ENCODE data around the gene ZCCHC17.
A peak's percentile ranks its signal among the peaks of the same experiment; 100 is the strongest.
"Not testable (repeated sequence)": the region's sequence is repeated elsewhere in the genome, so short reads cannot be mapped to it uniquely, and the experiment has no call there.

The ZCCHC17 gene, protein sequence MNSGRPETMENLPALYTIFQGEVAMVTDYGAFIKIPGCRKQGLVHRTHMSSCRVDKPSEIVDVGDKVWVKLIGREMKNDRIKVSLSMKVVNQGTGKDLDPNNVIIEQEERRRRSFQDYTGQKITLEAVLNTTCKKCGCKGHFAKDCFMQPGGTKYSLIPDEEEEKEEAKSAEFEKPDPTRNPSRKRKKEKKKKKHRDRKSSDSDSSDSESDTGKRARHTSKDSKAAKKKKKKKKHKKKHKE

DNA sequence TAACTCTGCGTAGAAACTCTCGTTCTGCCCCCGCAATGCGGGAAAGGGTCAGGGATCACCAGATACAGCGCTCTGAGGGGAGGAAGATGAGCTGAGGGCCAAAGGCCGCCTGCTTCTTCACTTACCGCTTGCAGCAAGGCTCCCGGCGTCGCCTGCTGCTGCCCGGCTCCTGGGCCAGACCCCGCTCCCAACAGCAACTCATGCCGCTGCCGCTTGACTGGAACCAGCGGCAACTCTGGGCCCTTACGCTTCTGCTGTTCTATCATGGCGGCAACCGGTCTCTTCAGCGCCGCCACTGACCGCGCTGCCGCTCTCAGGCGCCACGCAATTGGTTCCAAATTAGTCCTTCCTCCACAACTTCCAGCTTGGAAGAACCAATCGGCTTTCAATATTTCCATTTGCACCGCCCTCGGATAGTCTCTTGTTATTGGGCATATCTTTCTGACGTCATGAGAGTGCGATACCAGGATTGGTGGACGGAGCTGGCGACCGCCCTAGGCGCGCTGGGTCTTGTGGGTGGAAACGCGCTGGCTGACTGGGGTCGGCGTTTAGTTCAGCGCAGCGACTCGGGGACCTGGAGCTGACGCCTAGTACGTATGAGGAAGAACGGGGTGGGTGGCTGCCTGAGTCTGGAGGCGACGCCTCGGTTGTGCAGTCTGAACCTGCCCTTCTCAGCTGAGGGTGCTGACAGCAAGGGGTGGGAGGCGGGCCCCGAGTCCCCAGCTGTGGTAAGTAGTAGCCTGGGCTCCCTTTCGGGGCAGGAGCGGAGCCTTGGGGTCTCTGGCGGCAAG lies at the start of gene ZCCHC17, which contains the start of gene SNRNP40:
Gene ZCCHC17, plus strand, starts transcription at position 547 of the 791 bp plus-strand sequence. CDS start 13,067 bp downstream, outside the sequence.
Gene SNRNP40, minus strand, starts transcription at position 303 of the 791 bp plus-strand sequence. Its CDS starts 37 bp downstream, at position 266.
- peak; percentile 99 for DNase-seq (ENCODE audit: low spot score)

DNA sequence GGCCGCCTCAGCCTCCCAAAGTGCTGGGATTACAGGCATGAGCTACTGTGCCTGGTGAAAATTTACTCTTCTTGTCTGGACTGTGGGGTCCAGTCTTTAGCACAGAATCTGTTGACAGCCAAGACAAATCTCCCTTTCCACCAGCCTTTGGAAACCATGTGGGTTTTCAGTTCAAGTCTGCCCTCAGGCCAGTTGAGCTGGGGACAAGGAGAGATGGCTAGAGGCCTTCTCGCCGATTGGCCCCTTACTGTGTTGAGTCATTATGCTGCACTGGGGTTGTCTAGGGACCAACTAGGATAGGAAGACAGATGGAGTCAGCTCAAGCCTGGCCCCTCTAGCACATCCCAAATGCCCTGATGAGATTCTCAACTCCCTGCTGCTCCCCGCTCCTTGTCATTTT lies 48.6 kb upstream of the ZCCHC17 start:
- DNase-seq (ENCODE audit: low spot score) = no peak

DNA sequence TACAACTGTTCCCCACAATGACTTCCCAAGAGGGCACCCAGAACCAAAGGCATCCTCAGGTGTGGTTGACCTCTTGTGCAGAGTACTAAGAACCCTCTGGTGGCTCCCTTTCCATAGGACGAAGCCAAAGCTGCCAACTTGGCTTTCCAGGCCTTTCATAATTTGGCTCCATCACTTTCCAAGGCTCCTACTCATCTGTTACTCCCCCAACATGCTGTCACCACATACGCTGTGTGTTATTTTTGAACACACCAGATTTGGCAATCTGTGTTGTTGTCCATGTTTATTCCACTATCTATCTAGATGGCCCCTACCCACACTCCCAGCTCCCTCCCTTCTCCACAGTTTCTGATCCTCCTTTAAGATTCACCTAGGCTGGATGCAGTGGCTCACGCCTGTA lies 47.0 kb upstream of the ZCCHC17 start:
- no peak for DNase-seq (ENCODE audit: low spot score)

DNA sequence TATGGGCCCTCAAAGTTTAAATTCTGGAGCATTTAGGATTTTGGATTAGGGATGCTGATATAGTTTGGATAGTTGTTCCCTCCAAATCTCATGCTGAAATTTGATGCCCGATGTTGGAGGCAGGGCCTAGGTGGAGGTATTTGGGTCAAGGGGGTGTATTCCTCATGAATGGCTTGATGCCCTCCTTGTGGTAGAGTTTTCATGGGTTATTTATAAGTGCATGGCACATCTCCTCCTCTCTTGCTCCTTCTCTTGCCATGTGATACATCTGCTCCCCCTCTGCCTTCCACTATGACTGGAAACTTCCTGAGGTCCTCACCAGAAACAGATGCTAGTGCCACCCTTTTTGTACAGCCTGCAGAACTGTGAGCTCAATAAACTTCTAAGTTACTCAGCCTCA lies 39.6 kb upstream of the ZCCHC17 start:
- no peak for DNase-seq (ENCODE audit: low spot score)

DNA sequence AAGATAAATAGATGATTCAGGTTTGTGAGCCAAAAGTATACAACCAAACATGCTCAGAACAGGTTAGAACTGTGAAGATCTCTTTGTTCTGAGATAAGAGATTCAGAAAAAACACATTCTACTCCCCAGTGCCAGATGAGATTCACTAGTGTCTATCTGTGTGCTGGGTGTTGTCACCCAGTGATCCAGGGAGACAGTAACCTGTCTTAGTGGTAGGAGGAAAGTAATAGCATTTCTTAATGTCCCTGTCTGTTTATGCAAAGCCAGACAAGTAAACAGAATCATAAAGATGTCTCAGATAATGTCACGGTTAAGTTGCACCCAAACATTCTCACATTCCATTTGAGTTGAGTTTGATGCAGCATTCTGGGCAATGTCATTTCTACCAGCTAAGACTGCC lies 38.3 kb upstream of the ZCCHC17 start:
- DNase-seq (ENCODE audit: low spot score) = no peak

DNA sequence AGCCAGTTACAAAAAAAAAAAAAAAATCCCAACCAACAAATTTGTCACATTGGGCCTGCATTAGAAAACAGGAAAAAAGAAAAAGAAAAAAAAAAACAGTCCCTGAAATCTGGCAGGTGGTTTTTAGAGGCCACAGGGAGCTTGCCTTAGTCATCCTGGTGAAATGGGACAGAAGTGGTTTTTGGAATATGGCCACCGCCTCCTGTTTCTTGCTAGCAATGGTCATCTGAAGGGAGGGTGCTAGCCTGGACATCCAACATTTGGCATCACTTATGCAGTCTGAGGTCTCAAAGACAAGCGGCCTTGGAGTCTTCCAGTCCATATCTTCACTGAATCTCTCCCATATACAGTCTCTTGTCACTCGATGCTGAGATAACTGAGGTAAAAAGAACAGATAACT lies 37.1 kb upstream of the ZCCHC17 start:
- DNase-seq (ENCODE audit: low spot score) = no peak

DNA sequence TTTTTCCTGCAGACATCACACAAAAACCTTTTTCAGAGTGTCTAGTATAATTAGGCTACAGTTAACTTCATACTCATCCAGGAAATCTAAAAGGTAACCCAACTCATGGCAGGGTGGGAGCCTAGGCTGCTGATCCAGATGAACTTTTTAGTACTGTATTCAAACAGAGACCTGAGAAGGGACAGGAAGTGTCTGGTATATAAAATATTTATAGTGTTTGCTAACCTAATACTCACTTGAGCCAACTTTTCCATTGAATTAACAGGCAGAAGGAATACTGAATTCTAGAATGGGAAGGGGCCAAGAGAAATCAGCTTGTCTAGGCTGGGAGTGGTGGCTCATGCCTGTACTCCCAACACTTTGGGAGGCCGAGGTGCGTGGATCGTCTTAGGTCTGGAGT lies 34.9 kb upstream of the ZCCHC17 start:
- no peak for DNase-seq (ENCODE audit: low spot score)

DNA sequence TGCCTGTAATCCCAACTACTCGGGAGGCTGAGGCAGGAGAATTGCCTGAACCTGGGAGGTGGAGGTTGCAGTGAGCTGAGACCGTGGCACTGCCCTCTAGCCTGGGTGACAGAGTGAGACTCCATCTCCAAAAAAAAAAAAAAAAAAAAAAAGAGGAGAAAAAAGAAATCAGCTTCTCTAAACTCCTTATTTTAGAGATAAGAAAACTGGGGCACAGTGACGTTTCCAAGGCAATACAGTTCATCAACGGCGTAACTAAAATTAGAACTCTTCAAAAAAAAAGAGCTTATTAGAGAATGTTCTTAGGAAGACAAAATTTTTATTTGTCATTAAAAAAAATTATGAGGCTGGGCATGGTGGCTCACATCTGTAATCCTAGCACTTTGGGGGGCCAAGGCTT lies 34.4 kb upstream of the ZCCHC17 start:
- not testable (repeated sequence) for DNase-seq (ENCODE audit: low spot score)

DNA sequence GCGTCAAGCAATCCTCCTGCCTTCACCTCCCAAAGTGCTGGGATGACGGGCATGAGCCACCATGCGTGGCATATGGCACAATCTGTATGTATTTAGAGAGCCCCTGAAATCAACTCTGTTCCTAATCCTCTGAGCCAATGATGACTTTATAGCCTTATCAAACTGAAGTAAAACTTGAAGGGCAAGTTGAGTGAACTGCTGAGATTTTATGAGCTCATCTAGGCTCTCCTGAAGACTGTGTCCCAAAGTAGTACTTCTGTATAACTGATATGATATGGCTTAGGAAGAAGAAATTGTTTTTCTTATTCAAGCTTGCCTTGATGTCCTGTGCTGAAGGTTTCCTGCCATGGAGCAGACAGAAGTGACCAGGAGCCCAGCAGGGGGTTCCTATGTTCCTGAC lies 33.4 kb upstream of the ZCCHC17 start:
- DNase-seq (ENCODE audit: low spot score) = no peak

DNA sequence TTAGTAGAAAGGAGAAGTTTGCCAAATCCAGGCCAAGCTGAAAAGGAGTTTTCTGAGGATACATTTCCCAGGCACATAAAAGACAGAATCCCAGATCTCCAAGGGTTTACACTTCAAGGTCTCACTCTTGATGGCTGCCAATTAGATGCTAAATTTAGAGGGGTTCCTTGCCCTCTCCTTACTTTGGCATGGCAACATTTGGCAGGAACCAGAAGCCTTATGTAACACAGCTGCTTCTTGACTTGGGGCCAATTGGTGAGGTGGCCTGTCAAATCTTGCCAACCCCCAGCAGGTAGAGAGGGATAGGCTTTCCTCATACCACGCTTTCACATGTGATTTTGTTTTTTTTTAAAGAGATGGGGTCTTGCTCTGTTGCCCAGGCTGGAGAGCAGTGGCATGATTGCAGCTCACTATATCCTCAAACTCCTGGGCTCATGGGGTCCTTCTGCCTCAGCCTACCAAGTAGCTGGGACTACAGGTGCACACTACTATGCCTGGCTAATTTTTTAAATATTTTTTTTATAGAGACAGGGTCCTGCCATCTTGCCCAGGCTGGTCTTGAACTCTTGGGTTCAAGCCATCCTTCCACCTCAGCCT lies 31.9 kb upstream of the ZCCHC17 start:
- no peak for DNase-seq (ENCODE audit: low spot score)

DNA sequence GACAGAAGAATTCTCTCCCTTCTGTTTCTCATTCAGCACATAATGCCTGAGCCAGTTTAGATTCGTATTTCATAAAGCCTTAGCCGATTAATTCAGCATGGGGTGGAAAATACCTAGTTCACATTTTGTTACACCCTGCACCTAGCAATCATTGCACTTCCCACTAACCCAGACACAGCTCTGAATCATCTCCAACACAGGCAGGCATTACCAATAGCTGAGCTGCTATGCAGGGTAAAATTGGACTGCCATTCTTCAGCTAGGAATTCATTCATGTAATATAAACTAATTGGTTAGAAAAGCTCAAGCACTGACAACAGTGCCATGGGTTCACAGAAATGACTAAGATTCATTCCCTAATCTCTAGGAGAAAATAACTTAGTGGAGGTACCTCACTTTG lies 30.3 kb upstream of the ZCCHC17 start:
- no peak for DNase-seq (ENCODE audit: low spot score)

DNA sequence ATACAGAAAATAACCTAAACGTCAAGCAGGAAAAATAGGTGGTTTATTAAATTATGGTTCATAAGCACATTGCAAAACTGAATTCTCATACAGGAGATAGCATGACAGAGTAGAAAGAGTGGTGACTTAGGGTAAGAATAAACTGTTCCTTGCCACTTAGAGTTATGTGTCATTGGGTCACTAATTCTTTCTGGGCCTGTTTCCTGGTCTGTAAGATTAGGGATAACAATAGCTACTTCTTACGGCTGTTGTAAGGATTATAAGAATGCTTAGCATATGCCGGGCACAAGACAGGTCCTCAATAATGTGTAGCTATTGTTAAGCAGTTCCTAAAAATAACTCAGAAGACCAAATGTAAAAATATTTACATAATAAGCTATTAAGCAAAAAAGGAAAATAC lies 24.5 kb upstream of the ZCCHC17 start:
- no peak for DNase-seq (ENCODE audit: low spot score)

DNA sequence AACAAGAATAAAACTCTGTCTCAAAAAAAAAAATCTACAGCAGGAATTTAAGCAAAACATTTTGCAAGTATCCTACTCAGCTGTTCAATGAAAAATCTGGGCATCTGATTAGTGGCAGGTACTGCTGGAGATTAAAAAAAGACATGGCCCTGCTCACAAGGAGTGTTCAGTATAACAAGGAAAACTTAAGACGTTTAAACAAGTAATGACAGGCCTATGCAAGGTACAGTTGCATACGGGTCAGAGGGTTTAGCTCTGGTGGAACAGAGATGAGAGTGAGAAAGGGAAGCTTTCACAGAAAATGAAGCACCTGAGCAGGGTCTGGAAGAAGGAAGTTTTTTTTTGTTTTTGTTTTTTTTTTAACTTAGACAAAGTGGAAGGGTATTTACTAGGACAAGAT lies 23.2 kb upstream of the ZCCHC17 start:
- no peak for DNase-seq (ENCODE audit: low spot score)

DNA sequence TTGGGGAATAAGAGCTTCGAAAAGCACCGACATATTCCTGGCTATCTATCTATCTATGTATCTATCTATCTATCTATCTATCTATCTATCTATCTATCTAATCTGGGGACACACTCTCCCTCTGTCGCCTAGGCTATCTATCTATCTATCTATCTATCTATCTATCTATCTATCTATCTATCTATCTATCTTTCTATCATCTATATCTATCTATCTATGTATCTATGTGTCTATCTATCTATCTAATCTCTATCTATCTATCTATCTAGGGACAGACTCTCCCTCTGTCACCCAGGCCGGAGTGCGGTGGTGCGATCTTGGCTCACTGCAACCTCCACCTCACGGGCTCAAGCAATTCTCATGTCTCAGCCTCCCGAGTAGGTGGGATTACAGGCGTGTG lies 14.4 kb upstream of the ZCCHC17 start:
- not testable (repeated sequence) for DNase-seq (ENCODE audit: low spot score)

DNA sequence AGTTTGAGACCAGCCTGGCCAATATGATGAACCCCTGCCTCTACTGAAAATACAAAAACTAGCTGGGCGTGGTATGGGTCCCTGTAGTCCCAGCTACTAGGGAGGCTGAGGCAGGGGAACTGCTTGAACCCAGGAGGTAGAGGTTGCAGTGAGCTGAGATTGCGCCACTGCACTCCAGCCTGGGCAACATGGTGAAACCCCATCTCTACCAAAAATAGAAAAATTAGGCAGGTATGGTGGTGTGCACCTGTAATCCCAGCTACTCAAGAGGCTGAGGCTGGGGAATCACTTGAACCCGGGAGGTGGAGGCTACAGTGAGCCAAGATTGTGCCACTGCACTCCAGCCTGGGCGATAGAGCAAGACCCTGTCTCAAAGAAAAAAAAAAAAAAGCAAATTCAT lies 9.0 kb upstream of the ZCCHC17 start:
- DNase-seq (ENCODE audit: low spot score) = not testable (repeated sequence)

DNA sequence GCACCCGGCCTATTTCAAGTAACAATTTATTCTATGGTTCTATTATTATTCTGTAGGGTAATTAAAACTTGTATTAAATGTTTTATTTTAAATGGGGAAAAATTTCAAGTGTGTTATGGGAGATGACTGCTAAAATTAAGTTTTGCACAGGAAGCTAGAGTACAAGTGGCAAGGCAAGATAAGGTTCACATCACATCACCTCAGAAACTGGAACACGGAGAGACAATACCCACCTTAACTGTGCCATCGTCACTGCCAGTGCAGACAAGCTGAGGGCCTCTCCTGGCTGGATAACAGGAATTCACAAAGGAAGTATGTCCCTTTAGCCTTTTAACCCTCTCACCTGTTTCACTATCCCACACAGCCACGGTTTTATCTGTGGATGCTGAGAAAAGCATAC lies 7.8 kb upstream of the ZCCHC17 start:
- DNase-seq (ENCODE audit: low spot score) = no peak

DNA sequence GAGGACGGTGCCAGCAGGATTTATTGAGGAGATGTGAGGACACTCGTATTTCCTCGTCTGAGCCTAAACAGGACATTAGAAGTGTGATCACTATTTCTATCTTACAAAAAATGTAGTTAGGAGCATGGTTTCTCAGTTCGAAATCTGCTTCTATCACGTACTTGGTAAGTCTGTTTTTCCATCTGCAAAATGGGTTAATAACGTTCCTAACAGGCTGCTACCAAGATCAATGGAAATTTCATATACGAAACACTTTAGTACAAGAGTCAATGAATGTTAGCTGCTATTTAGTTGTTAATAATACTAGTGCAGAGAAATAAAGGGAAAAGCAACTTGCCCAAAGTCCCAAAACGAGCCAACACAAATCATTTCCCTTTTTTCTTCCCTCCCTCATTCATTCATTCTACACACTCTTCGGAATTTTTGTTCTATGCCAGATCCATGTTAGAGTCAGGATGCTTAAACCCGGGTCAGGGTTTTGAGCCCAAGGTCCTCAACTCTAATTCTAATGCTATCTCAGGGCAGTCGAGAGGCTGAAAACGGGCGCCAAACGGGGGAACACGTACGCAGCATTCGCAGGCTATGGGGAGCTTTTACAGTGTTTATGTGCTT lies 852 bp upstream of the ZCCHC17 start:
- DNase-seq (ENCODE audit: low spot score) = no peak

DNA sequence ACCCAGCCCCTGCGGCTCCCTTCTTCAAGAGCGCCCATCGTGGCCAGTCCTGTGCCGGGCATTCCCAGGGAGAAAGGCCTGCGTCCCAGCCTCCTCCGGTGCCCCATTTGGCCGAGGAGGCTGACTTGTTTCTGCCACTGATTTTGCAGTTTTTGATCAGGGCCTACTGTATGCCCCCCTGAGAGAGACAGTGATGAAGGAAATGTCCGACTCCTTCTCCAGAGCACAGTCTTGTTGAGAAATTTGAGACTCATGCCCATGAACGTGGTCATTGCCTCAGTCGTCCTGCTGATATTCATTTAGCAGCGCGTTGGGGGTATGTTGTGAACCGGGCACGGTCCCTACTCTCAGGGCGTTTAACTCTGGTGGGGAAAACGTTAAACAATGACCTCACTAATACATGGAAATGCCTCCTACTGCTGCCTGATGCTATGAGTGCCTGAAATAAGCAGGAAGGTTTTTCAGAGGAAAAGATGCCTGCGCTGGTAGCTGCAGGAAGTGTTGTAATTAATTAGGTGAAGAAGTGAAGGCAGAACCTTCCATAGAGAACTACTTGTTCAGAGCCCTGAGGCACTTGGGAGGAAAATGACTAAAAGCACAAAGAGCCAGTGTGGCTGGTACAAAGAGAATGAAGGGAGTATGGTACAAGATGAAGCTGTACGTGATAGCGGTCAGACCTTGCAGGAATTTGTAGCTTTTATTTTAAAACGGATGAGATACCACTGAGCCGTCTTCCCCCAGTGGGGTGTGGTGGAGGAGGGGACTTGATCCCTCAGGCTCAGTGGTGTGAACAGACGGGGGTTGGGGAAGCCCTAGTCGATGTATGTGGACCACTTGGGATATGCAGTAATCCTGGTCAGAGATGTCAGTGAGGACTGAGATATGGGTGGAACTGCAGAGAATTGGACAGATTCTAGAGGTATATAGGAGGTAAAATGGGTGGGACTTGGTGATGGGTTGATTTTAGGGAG lies 730 bp downstream of the ZCCHC17 start:
- no peak for DNase-seq (ENCODE audit: low spot score)

DNA sequence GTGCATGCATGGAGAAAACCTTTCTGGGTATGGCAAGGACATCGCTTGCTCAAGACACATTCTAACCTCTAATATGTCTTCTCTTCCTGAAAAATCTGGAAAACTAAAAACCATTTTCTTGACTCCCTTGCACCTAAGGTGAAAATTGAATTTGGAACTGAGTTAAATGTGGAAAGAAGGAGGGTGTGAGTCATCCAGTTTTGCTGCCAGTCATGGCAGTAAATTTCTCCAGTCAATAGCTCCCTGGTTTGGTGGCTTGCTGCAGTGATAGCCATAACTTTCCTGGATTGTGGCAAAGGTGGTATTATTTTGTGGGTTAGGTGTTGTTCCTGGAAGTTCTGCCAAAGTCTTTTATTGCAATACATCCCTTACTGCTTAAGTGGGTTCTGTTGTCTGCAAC lies 2.5 kb downstream of the ZCCHC17 start:
- DNase-seq (ENCODE audit: low spot score) = no peak

DNA sequence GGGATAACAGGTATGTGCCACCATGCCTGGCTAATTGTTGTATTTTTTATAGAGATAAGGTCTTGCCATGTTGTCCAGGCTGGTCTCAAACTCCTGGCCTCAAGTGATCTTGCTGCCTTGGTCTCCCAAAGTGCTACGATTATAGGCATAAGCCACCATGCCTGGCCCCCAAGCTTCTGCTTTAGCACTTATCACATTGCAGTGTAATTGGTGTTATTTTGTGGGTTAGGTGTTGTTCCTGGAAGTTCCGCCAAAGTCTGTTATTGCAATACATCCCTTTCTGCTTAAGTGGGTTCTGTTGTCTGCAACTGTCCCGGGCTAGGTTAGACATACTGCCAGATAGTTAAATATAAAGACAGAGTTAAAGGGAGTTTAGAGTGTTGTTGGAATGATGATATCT lies 3.4 kb downstream of the ZCCHC17 start:
- peak; percentile 32 for DNase-seq (ENCODE audit: low spot score)

DNA sequence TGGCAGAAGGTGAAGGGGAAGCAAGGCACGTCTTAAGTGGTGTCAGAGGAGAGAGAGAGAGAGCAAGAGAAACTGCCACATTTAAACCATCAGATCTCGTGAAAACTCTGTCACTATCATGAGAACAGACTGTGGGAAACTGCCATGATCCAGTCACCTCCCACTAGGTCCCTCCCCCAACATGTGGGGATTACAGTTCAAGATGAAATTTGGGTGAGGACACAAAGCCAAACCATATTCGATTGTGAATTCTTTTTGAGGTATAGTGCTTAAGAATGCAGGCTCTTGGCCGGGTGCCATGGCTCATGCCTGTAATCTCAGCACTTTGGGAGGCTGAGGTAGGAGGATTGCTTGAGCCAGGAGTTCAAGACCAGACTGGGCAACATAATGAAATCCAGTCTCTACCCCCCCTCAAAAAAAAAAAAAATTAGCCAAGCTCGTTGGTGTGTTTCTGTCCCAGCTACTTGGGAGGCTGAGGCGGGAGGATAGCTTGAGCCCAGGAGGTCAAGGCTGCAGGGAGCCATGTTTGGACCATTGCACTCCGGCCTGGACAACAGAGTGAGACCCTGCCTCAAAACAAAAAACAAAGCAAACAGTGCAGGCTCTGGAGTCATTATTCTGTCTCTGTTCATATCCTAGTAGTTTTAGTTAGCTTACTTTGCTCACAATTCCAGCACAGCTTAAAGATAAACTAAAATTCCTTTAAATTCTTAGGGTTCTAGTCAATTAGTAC lies 6.0 kb downstream of the ZCCHC17 start:
- DNase-seq (ENCODE audit: low spot score) = no peak

Data from CD4-positive, alpha-beta T cell treated with Interleukin-2 at 100 ng/mL for 4 hours (primary cell).